ENCODE data around the gene PACRG.

DNA sequence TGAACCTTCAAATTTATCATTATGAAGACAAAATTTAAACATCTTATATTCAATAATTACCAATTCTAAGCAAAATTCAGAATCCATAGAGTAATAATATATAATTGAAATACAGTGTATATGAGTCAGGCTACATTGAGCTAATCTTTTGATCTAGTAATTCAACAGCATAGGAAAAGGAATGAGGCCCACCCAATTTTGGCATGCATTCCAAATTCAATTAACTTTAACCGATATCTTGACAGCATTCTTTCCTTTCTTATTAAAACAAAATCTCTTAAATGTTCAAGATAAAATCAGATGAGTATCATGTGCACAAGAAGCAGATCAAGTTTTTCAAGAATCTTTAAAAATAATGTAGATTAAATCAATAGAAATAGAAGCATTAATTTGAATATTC, 553.9 kb downstream of the PACRG start:
- no peak for TF ChIP-seq POLR2A (IDR thresholded peaks at IDR 0.05; ENCODE audit: low read depth, low read length)
- TF ChIP-seq TAF1 (IDR thresholded peaks at IDR 0.05; ENCODE audit: low read depth, low read length) = no peak
- TF ChIP-seq POLR2AphosphoS5 (IDR thresholded peaks at IDR 0.05; ENCODE audit: low read depth, low read length) = no peak

All from GM12891 (cell line).